Natural killer cell treated with Interleukin-12 subunit alpha and Interleukin-12 subunit beta and Interleukin-15 and Interleukin-18, amount 100 ng/mL, for 72 hours (primary cell): ENCODE data around the gene KCNH6. TPM values are rescaled to one million over a fixed set of nuclear protein-coding genes. Genes with fewer than 3 reads are reported as not detected.

Source experiments
- ATAC-seq, 2 donors: fragments of 150-1000 bp; cut with Tn5 transposase in 1 of 2; sonication (Bioruptor Pico), chemical (Tn5 transposase) in 1 of 2; 2 replicates each; pipeline ENCODE4 v1.10.0; 2021
- DNase-seq: peaks from one replicate; pipeline ENCODE4 v3.0.0; 2022; ENCODE audit warnings: low spot score
- H3K27ac Mint-ChIP-seq, 2 donors: 1 replicate in 1 of 2; 2 replicates in 1 of 2; pipeline ENCODE4 v1.8.0; 2022; ENCODE audit warnings: mixed read lengths in 2 of 2, mild to moderate bottlenecking in 1 of 2, moderate library complexity in 1 of 2
- H3K27me3 Mint-ChIP-seq, 2 donors: 1 replicate in 1 of 2; 2 replicates in 1 of 2; pipeline ENCODE4 v1.8.0; 2022; ENCODE audit warnings: mixed read lengths in 2 of 2
- H3K36me3 Mint-ChIP-seq: one replicate; pipeline ENCODE4 v1.8.0; 2022; ENCODE audit warnings: mixed read lengths
- H3K4me1 Mint-ChIP-seq, 2 donors: 1 replicate in 1 of 2; 2 replicates in 1 of 2; pipeline ENCODE4 v1.8.0; 2022; ENCODE audit warnings: low read depth in 2 of 2, mixed read lengths in 2 of 2, mild to moderate bottlenecking in 1 of 2
- H3K4me3 Mint-ChIP-seq: one replicate; pipeline ENCODE4 v1.8.0; 2022; ENCODE audit warnings: mixed read lengths
- H3K9me3 Mint-ChIP-seq: 2 replicates; pipeline ENCODE4 v1.8.0; 2022; ENCODE audit warnings: mixed read lengths
- total RNA-seq, 2 donors: library from RNA; stranded (reverse); gene quantifications; one replicate each; pipeline ENCODE4 v1.2.3, GENCODE V29; 2022

Gene KCNH6
- total RNA-seq, 2 donors from 2014 or later: not detected

GRCh38 chr17:63552211-63552610, 29.1 kb downstream of the KCNH6 start:
- Mint-ChIP-seq H3K27me3 (no peaks in the 10 kb centered on the region), H3K4me3 (peak overlapping the region; percentile 95), H3K27ac (peak overlapping the region; percentile 90 to 97), H3K4me1 (peaks cover 42 to 51% of the 10 kb centered on the region in 2 donors), H3K9me3 (no peaks in the 10 kb centered on the region), H3K36me3 (peaks cover 5% of the 10 kb centered on the region)
- no peak for DNase-seq
- ATAC-seq: no peak

DNA sequence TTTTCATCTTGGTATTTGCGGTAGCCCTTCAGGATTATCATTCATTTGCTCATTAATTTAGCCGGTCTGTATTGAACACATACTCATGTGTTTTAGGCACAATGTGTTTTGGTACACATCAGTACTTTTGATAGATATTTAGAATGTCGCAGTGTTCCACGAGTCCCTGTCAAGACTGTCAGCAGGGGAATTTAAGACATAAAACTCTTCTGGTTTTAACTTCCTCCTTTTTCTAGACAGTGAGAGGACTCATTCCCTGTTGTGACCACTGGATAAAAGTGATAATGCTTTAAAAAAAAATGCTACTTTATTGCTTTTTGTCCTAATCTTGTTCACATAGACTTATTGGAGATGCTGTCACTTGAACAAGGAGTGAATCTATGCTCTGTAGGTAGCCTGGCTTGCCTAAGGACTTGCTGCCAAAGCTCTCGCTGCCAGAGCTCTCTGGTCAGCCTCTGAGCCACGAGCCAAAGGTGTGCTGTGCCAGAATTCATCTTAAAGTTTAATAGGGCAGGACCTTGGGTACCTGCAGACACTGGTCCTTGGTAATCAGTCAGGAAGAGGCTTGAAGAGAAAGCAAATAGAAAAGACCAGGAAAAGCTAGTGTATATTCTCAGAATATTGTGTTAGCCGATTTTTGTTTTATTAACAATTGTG, 32.5 kb downstream of the KCNH6 start:
- Mint-ChIP-seq H3K4me3 (no peak overlapping the region), H3K9me3 (no peaks in the 10 kb centered on the region), H3K36me3 (peaks cover 5% of the 10 kb centered on the region), H3K27me3 (no peaks in the 10 kb centered on the region), H3K27ac (peak overlapping the region; percentile 18 to 37), H3K4me1 (peaks cover 51 to 65% of the 10 kb centered on the region in 2 donors)
- DNase-seq (no peak), ATAC-seq (no peak)

DNA sequence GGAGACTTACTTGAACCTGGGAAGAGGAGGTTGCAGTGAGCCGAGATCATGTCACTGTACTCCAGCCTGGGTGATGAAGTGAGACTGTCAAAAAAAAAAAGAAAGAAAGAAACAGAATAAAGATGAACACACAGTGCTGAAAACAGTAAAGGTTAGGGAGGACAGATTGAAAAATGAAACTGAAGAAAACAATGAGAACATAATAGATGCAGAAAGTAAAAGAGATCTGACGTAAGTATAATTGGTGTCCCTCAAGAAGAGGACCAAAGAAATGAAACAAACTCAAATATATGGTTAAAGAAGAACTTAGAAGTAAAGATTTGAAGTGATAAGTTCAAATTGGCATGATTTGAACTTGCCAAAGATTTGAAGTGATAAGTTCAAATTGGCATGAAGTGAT, 34.3 kb downstream of the KCNH6 start:
- ATAC-seq (no peak), DNase-seq (no peak)
- Mint-ChIP-seq H3K36me3 (peaks cover 5% of the 10 kb centered on the region), H3K4me1 (peaks cover 50 to 58% of the 10 kb centered on the region in 2 donors), H3K27me3 (no peaks in the 10 kb centered on the region), H3K9me3 (no peaks in the 10 kb centered on the region), H3K4me3 (no peak overlapping the region), H3K27ac (no peak overlapping the region)

GRCh38 chr17:63558441-63558840, 35.3 kb downstream of the KCNH6 start:
- no peak overlapping the region for H3K27ac Mint-ChIP-seq
- peaks cover 5% of the 10 kb centered on the region for H3K36me3 Mint-ChIP-seq
- H3K4me3 Mint-ChIP-seq: no peak overlapping the region
- peaks cover 49 to 52% of the 10 kb centered on the region in 2 donors for H3K4me1 Mint-ChIP-seq
- no peaks in the 10 kb centered on the region for H3K27me3 Mint-ChIP-seq
- DNase-seq (no peak), ATAC-seq (no peak)
- no peaks in the 10 kb centered on the region for H3K9me3 Mint-ChIP-seq

DNA sequence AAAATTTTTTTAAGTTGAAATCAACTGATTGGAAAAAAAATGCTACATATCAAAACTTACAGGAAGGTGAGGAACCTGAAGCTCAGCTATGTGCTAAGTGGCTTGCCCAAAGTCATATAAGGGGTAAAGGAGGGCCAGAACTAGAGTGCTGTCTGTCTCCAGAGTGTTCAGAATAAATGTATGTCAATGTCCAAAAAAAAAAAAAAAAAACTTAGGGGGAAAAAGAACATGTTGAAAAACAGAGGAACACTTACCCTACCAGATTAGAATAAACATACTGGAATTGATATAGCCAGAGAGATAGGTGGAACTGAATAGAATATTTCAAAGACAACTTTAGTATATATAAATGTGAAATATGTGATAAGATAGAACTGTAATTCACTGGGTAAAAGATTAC, 38.7 kb downstream of the KCNH6 start:
- no peak for DNase-seq
- Mint-ChIP-seq H3K36me3 (no peaks in the 10 kb centered on the region), H3K4me3 (no peak overlapping the region), H3K4me1 (peaks cover 36 to 38% of the 10 kb centered on the region in 2 donors), H3K27me3 (no peaks in the 10 kb centered on the region), H3K27ac (no peak overlapping the region), H3K9me3 (no peaks in the 10 kb centered on the region)
- ATAC-seq: no peak

GRCh38 chr17:63563339-63563738, 40.2 kb downstream of the KCNH6 start:
- peak overlapping the region in 1 of 2 donors; percentile 86 for H3K27ac Mint-ChIP-seq
- H3K4me1 Mint-ChIP-seq: peaks cover 32 to 36% of the 10 kb centered on the region in 2 donors

GRCh38 chr17:63564562-63564961, 41.4 kb downstream of the KCNH6 start:
- no peak for ATAC-seq
- Mint-ChIP-seq H3K9me3 (no peaks in the 10 kb centered on the region), H3K4me1 (peaks cover 37 to 39% of the 10 kb centered on the region in 2 donors)

More at GRCh38 chr17:63563339-63563738, 40.2 kb downstream of the KCNH6 start:
- no peaks in the 10 kb centered on the region for H3K36me3 Mint-ChIP-seq
- H3K27me3 Mint-ChIP-seq: no peaks in the 10 kb centered on the region
- H3K9me3 Mint-ChIP-seq: no peaks in the 10 kb centered on the region
- ATAC-seq (no peak), DNase-seq (no peak)
- no peak overlapping the region for H3K4me3 Mint-ChIP-seq

DNA sequence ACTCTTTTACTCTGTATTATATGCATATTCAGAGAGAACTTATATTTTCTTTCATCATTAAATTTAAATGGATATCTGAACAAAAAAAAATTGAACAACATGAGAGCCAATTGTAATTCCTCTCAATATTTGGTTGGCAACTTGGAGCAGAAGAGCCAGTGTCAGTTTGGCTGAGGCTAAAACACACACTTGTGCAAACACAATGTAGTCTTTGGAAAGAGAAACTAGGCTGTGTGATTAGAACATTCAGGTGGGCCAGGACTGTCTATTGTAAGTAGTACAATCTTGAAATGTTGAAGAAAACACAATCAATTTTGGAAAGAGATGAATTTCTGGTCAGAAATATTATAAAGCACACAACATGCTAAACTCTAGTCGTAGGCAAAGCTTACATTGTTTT, 44.1 kb downstream of the KCNH6 start:
- no peaks in the 10 kb centered on the region for H3K36me3 Mint-ChIP-seq
- H3K27me3 Mint-ChIP-seq: no peaks in the 10 kb centered on the region
- DNase-seq: no peak
- no peaks in the 10 kb centered on the region for H3K9me3 Mint-ChIP-seq
- peaks cover 38 to 42% of the 10 kb centered on the region in 2 donors for H3K4me1 Mint-ChIP-seq
- ATAC-seq: no peak
- no peak overlapping the region for H3K4me3 Mint-ChIP-seq
- no peak overlapping the region for H3K27ac Mint-ChIP-seq

More at GRCh38 chr17:63564562-63564961, 41.4 kb downstream of the KCNH6 start:
- no peaks in the 10 kb centered on the region for H3K36me3 Mint-ChIP-seq
- no peaks in the 10 kb centered on the region for H3K27me3 Mint-ChIP-seq
- peak overlapping the region in 1 of 2 donors; percentile 33 for H3K27ac Mint-ChIP-seq
- no peak for DNase-seq
- no peak overlapping the region for H3K4me3 Mint-ChIP-seq

DNA sequence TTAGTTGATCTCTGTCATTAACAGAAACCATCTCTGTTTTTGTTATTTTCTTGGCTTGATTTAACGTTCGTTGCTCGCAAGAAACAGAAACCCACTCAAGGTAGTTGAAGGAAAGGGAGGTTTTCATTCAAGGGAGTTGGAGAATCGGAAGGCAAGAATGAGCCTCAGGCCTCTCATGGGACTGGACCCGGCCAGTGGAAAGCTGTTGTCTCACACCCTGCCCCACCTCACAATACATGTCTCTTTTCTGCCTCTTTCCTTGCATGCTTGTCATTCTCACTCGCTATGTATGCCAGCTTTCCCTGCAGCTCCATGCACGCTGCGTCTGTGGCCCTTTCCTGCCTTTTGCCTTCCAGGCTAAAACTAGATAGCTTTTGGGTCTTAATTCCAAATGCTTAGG, 45.4 kb downstream of the KCNH6 start:
- H3K4me3 Mint-ChIP-seq: no peak overlapping the region
- H3K9me3 Mint-ChIP-seq: no peaks in the 10 kb centered on the region
- no peaks in the 10 kb centered on the region for H3K36me3 Mint-ChIP-seq
- H3K27ac Mint-ChIP-seq: peak overlapping the region in 1 of 2 donors; percentile 35
- H3K4me1 Mint-ChIP-seq: peaks cover 35 to 38% of the 10 kb centered on the region in 2 donors
- no peak for DNase-seq
- ATAC-seq: no peak
- no peaks in the 10 kb centered on the region for H3K27me3 Mint-ChIP-seq

DNA sequence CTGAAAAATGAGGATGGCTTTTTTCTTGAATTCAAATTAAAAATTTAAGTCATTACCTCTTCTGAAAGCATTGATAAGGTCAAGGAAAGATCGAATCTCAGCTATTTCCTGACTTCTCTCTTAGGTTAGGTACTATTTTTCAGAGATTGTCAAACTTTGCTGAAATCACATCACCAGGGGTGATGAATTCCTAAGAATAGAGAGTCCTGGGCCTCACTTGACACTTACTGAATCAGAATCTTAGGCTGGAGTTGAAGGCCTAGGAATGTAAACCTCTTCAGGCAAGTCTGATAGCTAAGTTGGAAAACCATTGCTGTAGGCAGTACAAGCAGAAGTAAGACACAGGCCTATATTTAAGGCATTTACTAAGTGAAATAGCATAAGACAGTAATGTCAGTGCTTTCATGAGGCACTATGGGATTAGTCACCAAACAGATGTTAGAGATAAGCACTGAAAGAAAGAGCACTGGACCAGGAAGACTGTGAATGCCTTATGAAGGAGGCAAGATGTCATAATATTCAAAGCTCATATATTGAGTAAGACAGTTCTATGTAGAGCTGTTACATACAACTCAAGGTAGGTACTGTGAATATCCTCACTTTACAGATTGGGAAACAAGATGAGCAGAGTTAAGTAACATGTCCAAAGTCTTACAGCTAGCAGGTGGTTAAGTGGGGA, 48.6 kb downstream of the KCNH6 start:
- DNase-seq (no peak), ATAC-seq (peak; percentile 36 to 71)
- Mint-ChIP-seq H3K4me1 (peaks cover 36 to 39% of the 10 kb centered on the region in 2 donors), H3K9me3 (no peaks in the 10 kb centered on the region), H3K27me3 (no peaks in the 10 kb centered on the region), H3K27ac (no peak overlapping the region), H3K4me3 (no peak overlapping the region), H3K36me3 (no peaks in the 10 kb centered on the region)

DNA sequence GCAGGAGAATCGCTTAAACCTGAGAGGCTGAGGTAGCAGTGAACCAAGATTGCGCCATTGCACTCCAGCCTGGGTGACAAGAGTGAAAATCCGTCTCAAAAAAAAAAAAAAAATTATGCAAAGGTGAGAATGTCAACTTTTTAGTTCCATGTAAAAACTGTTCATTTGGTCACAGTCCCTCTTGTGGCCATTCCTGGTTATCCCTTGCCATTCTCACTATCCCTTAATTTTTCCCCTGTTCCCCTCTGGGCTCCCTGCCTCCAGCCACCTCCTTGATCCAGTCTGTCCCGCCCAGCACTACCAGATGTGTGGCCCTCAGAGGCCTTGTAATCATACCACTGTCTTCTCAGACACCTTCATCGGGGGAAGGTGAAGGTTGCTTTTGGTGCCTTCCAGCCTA, 50.5 kb downstream of the KCNH6 start:
- Mint-ChIP-seq H3K36me3 (no peaks in the 10 kb centered on the region), H3K4me3 (no peak overlapping the region), H3K27ac (no peak overlapping the region), H3K4me1 (peaks cover 29 to 43% of the 10 kb centered on the region in 2 donors), H3K27me3 (no peaks in the 10 kb centered on the region), H3K9me3 (no peaks in the 10 kb centered on the region)
- no peak for DNase-seq
- no peak for ATAC-seq

- Mint-ChIP-seq H3K4me3 (no peak overlapping the region), H3K9me3 (no peaks in the 10 kb centered on the region), H3K27ac (no peak overlapping the region), H3K27me3 (no peaks in the 10 kb centered on the region), H3K36me3 (peaks cover 5% of the 10 kb centered on the region), H3K4me1 (peaks cover 6 to 31% of the 10 kb centered on the region in 2 donors)
- no peak for DNase-seq
- ATAC-seq: no peak
Measured at GRCh38 chr17:63578027-63578768, 55.0 kb downstream of the KCNH6 start.

DNA sequence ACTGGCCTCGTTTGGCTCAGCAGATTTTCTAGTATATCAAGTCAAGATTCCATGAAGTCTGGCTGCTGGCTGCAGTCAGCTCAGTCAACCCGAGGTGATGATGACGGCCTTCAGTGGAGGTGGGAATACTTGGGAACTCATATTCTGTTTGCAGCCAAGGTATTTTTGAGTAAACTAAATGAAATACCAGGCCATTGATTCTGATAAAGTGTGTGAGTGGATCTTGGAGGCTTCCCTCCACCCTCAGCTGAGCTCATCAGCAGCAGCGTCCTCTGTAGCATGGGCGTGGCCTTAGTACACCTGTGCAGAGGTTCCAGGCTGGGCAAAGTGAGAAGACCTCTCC, 55.6 kb downstream of the KCNH6 start:
- H3K9me3 Mint-ChIP-seq: no peaks in the 10 kb centered on the region
- ATAC-seq (no peak), DNase-seq (no peak)
- no peak overlapping the region for H3K4me3 Mint-ChIP-seq
- peaks cover 6 to 31% of the 10 kb centered on the region in 2 donors for H3K4me1 Mint-ChIP-seq
- peaks cover 5% of the 10 kb centered on the region for H3K36me3 Mint-ChIP-seq
- H3K27ac Mint-ChIP-seq: peak overlapping the region in 1 of 2 donors; percentile 31
- H3K27me3 Mint-ChIP-seq: no peaks in the 10 kb centered on the region

DNA sequence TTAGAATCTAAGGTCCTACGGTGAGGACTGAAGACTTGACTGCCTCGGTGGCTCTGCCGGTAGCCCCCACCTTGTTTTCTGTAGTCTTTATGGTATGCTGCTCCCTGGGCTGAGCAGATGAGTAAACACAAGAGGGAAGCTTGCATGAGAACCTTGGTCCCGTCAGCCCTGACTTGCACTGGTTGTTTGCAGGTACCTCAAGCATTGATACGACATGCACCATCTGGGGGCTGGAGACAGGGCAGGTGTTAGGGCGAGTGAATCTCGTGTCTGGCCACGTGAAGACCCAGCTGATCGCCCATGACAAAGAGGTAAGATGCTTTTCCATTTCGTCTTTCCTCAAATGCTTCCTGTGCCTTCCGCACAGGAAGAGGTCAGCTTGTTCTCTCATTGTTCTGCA, 56.5 kb downstream of the KCNH6 start:
- Mint-ChIP-seq H3K36me3 (peaks cover 5% of the 10 kb centered on the region), H3K4me1 (peaks cover 0 to 25% of the 10 kb centered on the region in 2 donors), H3K27ac (peak overlapping the region in 1 of 2 donors; percentile 62), H3K27me3 (no peaks in the 10 kb centered on the region), H3K4me3 (no peak overlapping the region), H3K9me3 (no peaks in the 10 kb centered on the region)
- no peak for ATAC-seq
- no peak for DNase-seq
